HEK293T (cell line): ENCODE results near the gene ARL15.

Source experiments
- ARNT ChIP-seq: fragments of 450-650 bp; IDR thresholded peaks from 2 replicates; pipeline ENCODE4 v1.6.1; 2017; ENCODE audit warnings: mild to moderate bottlenecking
- BHLHE40 ChIP-seq: fragments of 450-650 bp; IDR thresholded peaks from 2 replicates; pipeline ENCODE4 v1.6.1; 2016; ENCODE audit warnings: mild to moderate bottlenecking, moderate library complexity, borderline replicate concordance
- ELF4 ChIP-seq: fragments of 450-650 bp; IDR thresholded peaks from 2 replicates; pipeline ENCODE4 v1.6.1; 2017; ENCODE audit warnings: antibody characterized with exemption
- FOXM1 ChIP-seq: fragments of 450-650 bp; IDR thresholded peaks from 2 replicates; pipeline ENCODE4 v1.6.1; 2017; ENCODE audit warnings: mild to moderate bottlenecking, borderline replicate concordance
- HDGF ChIP-seq: fragments of 450-650 bp; IDR thresholded peaks from 2 replicates; pipeline ENCODE4 v1.6.1; 2017; ENCODE audit warnings: antibody characterized with exemption, borderline replicate concordance
- LEF1 ChIP-seq: fragments of 450-650 bp; IDR thresholded peaks from 2 replicates; pipeline ENCODE4 v1.6.1; 2017; ENCODE audit warnings: mild to moderate bottlenecking, borderline replicate concordance
- SP1 ChIP-seq: fragments of 450-650 bp; IDR thresholded peaks from 2 replicates; pipeline ENCODE4 v1.6.1; 2017
- SUZ12 ChIP-seq: fragments of 450-650 bp; IDR thresholded peaks from 2 replicates; pipeline ENCODE4 v1.6.1; 2016; ENCODE audit warnings: mild to moderate bottlenecking
- TARDBP ChIP-seq: fragments of 450-650 bp; IDR thresholded peaks from 2 replicates; pipeline ENCODE4 v1.6.1; 2016
- ZNF384 ChIP-seq: fragments of 450-650 bp; IDR thresholded peaks from 2 replicates; pipeline ENCODE4 v1.6.1; 2016

DNA sequence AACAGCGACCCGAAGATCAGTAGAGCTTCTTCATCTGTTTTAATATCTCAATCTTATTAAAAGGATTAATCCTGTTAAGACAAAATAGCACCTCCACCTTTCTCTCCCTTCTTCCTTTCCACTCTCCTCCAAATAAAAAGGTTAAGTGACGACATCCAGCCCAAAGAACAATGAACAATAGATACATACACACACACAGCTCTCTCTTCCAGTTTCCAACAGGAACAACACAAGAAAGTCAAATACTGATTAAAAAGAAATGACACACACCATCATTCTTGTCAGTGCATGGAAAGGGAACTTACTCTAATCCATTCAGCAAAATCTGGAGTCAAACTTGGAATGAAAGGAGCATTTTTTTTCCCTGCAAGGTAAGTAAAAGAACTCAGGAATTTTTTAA is 2.8 kb downstream of the ARL15 start:
- TF ChIP-seq TARDBP (no peak), BHLHE40 (no peak), ELF4 (no peak), ARNT (no peak), SUZ12 (no peak), LEF1 (no peak), SP1 (no peak), ZNF384 (no peak), HDGF (no peak), FOXM1 (no peak)
